Putamen (tissue), 1 donor: Measurements from ENCODE around the gene DPF3.
"Not testable (repeated sequence)": the region's sequence is repeated elsewhere in the genome, so short reads cannot be mapped to it uniquely, and the experiment has no call there.

ENCODE experiments used
- DNase-seq: peaks from one replicate; pipeline ENCODE4 v3.0.0-alpha.2; 2016; ENCODE audit warnings: low spot score

The DPF3 gene

DNA sequence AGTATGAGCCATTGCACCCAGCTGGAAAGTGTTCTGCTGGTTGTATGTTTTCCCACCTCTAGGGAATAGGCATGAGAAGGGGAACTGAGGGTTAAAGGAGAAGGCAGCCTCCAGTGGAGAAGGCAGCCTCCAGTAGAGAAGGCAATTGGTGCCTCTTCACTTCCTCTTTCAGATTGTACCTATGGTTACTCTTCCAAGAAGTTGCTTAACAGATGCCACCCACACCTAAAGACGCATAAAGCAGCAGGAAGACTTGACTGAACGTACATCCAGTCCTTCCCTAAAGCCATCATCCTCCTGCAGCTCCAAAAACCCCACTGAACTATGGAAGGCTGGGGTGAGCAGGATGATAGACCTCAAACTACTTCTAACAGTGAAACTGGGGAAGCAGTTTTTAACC is 13.1 kb downstream of the DPF3 start:
- DNase-seq: no peak

DNA sequence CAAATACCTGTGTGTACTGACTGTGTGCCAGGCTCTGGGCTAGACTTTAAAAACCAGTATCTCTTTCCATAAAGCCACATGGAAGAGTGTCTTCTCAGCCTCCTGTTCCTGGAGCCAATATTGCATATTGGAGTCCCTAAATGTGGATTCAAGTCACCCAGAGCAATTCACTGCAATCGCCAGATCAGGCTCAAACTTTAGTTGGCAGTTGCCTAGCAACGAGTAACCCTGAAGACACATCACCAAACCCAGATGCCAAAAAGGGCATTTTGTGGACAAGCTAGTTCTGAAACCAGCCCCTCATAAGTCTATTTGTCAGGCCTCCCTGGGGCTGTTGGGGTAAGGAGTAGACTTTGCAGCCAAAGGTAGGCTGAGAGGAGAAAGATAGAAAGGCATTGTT is 13.7 kb downstream of the DPF3 start:
- DNase-seq: no peak

DNA sequence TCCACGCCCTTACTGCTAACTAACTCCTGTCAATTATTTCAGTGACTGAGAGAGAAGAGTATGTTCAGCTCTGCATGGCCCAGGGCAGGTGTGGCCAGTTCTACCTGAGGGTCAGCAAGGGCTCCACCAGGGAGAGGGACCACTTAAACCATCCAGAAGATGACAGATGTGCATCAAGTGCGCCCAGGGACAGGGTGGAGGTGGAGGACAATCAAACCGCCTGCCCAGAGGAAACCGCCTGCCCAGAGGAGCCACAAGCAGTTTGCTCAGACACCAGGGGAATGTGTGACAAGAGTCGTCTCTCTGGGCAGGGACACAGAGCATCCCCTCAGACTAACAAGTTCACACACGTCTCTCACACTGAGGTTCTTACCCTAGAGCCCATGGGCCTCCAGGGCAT is 14.5 kb downstream of the DPF3 start:
- DNase-seq: no peak

DNA sequence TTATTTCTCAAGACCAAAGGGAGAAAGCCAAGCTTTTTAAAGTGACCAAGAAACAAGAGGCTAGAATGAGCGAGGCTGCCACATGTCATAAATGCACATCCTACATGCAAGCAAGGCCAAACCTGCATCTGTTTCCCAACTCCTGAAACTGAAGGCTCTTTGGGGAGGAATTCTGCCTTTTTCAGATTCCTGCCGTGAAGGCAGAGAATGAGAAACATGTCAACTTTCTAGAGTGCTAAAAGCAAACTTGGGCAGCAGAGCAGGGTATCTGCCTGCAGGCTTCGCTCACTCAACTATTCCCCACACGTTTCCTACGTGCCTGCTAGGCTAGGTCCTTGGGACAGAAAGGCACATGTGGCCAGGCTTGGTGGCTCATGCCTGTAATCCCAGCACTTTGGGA is 15.2 kb downstream of the DPF3 start:
- no peak for DNase-seq

DNA sequence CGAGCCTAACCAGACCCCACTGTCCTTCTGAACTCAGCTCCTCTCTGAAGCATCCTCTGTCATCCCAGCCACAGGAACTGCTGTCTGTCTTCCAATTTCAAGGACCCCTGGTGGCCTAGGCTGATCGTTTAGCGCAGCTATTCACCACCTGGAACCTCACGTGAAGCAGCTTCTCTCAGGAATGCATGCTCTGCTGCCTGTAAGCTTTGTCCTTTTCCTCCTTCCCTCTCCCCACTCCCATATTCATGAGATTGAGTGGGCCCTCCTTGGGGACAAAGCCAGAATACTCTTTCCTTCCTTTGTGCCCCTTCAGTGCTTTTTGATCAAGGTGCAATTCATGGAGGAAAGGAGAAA is 17.2 kb downstream of the DPF3 start:
- no peak for DNase-seq

DNA sequence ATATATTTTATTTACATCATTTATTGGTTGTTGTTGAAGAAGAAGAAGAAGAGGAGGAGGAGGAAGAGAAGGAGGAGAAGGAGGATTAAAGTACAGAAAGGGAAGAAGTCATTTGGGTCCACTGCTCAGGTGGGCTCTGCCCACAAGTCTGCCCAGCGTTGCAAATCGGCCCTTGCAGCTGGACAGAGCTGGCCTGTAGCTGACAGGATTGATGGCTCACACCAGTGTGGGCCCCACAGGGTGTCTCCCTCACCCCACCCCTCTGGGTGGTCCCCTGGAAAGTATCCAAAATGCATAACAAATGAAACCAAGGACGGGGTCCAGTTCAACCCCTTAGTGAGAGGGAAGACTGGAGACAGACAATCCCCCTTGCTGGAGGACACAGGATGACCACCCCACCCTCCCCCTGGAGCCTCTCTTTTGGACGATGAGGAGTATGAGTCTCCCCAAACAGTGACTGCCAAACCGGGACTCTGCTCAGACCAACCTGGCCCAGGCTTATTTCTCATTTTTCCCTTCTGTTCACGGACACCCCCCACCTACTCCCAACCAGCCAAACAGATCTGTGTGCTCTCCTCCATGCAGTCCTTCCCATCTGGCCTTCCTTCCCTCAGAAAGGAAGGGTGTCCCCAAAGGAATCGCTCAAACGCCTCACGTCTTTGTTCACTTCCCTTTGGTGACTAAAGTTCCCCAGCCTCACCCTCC is 17.7 kb downstream of the DPF3 start:
- DNase-seq: no peak

DNA sequence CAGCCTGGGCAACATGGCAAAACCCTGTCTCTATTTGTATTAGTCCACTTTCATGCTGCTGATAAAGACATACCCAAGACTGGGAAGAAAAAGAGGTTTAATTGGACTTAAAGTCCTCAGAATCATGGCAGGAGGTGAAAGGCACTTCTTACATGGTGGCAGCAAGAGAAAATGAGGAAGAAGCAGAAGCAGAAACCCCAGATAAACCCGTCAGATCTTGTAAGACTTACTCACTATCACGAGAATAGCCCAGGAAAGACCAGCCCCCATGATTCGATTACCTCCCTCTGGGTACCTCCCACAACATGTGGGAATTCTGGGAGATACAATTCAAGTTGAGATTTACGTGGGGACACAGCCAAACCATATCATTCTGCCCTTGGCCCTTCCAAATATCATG is 23.0 kb downstream of the DPF3 start:
- DNase-seq: not testable (repeated sequence)

DNA sequence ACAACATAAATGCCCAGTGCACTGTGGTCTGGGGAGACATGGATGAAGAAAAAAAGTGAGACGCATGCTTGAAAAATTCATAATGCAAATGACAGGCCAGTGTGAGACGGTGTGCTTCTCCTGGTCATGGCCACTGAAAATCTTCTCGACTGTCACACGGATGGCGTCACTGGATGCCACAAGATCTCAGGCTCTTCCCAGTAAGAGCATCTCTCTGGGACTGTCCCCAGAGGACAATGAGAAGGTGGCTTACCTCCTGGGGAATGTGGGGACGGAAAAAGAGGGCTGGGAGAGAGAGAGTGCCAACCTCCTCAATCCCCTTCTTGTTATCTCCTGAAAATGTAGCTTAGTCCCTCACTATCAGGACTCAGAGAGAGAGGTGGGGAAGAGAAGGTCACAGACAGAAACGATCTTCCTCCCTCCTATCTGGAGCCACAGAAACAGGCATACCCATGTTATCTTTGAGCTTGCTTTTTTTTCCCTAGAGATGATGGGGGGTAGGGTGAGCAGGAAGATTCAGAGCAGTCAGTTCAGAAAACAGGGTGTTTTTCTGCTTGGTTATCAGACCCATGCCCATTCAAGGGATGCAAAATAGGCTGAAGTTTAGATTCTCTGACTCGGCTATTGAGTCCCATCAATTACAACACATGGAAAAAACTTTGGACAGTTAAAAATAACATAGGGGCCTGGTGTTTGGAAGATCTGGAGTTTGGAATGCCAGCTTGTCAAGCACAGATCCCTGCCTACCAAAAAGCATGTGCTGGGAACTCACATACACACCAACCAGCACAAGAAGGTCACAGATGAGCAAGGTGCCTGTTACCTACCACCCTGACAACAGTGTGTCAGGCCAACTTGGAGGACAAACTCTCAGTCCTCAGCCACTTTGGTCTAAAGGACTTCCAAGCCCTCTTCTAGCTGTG is 24.2 kb downstream of the DPF3 start:
- DNase-seq: no peak

DNA sequence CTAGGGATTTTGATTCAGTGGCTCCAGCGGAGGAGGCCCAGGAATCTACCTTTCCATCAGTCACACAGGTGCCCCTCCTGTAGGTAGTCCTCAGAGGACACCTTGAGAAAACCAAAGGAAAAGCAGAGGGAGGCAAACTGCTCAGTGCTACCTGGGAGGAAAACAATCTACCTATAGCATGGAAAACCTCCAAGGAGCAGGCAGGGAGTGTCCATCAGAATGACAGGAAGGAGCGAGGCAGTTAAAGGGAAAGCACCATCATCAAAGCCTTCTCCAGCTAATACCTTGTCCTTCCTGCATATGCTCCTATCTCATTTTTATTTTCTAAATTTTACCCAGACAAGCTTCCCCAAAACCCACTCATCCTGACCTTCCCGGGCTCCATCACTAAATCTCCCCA is 25.4 kb downstream of the DPF3 start:
- DNase-seq: no peak

DNA sequence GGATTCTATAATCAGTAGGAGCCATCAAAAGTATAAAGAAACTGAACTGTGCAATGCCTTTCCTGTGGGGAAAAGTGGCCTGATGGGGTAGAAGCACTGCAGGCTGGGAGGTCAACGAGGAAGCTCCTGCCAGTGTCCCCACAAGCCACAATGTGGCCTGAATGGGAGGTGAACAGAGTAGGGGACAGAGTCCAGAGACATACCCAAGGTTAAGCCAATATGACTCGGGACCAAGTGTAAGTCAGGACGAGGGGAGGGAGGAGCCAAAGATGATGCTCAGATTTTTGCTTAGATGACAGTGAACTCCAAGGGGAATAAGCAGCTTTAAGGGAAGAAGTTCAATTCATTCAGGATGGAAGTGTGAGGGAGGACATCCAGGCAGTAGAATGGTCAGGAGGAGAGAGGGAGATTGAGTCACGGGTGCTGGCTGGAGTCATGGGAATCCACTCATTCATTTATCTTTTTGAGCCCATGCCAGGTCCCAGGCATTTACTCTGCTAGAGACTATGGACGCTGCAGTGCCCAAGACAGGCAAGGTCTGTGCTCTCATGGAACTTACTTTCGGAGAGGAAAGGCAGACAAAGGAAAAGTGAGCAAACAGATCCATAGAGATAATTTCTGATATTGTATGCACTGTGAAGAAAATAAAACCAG is 29.1 kb downstream of the DPF3 start:
- no peak for DNase-seq

DNA sequence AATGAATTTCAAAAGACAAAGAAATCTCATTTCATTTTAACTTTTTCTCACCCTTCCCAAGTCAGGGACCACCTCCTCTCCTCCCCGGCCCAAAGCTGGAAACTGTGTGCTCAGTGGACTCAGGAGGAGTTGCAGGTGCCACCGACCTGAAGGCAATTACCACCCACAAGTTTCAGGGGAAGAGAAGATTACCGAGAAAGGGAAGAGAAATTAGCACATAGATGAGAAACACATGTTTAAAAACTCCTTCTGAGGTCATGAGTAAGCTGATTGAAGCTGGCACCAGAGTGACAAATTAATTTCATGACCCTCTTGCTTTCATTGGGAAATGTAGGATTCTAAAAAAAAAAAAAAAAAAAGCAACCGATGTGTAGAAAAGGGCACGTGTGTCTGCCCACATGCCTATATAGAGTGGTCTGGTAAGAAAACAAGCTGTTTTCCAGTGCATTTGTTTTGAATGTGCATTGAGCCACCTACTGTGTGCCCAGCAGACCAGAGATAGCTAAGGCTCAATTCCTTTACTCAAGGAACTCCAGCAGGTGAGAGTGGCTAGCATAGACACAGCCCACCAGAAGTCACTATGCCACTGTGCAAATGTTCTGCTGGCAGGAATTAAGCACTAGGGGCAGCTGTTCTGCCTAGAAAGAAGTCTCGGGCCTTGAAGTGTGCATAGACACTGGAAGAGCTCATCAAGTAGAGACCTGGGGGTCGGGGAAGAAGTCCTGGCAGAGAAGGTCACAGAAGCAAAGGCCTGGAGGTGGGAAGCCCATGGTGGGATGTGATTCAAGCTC is 30.5 kb downstream of the DPF3 start:
- no peak for DNase-seq

DNA sequence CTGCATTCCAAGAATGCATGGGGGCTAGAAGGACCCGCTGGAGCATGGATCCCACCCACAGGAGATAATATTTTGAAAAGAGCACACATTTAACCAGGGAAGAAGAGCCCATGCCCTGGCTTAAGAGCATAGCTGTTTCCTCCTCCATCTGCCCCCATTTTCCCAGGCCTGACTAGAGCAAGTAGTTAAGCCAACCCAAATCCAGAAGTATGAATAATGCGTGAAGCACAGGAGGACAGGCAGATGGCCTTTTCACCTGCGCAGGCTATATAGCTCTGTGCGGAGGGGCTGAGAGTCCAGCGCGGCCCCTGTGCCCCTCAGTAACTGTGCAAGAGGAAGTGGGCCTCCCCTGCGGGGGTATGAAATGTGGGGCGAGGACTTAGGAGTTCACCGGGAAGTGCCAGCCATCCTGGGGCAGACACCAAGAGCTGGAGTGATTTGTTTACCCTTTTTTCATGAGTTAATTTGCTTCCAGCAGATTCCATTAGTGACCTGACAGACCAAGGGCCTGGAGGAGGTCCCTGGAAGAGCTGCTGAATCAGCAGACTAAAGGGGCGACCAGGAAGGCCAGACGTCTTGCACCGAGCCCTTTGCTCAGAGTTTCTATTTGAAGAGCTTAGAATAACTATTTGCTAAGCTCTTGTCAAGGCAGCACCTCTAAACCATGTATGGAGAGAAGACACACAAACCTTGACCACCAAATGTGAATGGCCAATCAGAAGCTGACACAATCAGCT is 37.2 kb downstream of the DPF3 start:
- no peak for DNase-seq

DNA sequence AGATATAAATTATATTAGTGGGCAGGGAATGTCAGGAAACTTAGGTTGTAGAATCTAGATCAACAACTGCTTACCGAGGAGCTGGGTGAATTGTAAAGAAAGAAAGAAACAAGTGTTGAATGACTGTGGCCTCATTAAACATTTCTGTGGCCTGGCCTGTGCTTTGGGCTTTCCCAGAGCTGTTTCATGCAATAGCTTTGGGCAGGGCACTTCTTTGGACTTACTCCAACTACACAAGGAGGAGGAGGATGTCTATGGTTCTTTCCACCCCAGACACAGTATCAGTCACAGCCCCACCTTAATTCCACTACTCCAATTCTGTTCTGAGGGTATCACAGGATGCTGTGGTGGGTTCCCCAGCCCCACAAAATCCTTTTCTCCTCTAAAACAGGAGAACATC is 38.0 kb downstream of the DPF3 start:
- no peak for DNase-seq

DNA sequence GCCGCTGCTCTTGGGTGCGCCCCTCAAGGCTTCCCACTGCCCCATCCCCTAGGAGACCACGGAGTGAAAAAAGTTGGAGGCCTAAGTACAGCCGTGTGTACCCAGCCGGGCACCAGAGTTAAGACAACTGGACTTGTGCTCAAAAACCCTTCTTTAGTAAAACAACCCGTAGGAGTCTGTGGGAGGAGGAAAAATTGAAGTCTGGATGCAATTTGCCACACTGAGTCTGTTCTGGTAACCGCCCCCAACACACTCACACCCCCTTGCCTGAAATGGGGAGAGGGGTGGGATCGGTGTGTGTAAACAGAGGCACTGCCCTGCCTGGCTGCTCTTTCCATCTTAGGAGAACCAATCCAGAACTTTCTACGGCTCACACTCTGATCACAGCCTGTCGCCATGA is 41.7 kb downstream of the DPF3 start:
- no peak for DNase-seq

DNA sequence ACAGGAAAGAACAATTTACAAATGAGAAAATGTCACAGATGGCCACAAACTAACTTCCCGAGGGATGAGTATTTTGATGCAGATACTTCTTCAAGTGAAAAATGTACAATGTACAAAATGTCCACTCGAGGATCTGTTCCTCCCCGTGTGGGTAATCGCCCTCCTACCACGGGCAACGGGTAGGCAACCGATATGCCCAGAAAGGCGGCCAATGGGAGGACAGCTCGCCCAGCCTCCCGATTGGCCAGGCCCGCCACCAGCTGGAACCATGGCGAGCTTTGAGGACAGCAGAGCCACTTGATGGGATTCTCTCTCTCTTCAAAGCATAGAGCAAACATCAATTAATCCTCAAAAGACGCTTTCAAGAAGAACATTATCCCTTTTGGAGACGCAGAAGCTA is 42.3 kb downstream of the DPF3 start:
- no peak for DNase-seq

DNA sequence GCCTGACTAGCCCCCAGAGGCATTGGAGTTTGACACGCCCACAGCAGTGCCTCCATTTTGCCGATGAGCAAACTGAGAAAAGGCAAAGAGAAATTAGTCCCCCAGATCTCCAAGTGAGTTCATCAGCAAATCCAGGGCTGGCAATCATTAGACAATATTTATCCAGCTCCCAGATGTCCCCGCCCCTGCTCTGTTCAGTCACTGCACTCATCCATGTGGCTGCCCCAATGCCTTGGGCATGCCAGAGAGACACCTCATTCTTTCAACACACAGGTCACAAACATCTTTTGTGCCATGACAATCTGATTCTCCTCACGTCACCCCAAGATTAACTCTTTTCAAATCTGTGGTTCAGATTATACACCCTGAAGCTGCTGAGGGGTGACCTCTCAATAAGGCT is 43.5 kb downstream of the DPF3 start:
- DNase-seq: no peak

DNA sequence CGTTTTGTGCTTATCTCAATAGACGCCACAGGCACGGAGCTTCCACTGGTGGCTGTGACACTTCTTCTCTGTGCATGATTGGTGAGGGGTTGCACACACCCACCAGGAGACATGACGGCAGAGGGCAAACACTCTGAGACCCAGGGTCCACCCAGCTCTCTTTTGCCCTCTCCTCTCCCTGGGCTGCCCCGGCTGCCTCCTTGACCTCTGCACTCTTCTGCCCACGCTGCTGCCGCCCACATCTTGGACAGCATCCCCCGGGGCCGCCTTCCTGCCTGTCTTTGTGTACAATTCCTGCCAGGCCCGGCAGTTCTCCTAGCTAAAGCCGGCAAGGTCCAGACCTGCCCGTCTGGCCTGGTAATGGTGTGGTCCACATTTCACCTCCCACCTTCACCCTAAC is 44.7 kb downstream of the DPF3 start:
- DNase-seq: no peak

DNA sequence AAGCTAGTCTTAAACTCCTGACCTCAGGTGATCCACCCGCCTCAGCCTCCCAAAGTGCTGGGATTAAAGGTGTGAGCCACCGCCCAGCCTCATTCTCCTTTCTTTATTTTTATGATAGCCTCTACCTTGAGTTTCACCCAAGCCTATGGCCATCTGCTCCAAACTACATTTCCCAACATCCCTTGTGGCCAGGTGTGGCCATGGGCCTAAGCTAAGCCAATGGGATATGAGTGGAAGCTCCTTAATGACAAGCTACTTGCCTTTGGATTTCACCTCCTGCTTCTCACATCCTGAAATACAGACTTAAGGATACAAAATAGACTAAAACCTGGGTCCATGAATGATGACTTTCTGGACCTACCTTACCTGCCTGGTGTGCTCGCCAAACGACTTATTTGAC is 46.2 kb downstream of the DPF3 start:
- no peak for DNase-seq

DNA sequence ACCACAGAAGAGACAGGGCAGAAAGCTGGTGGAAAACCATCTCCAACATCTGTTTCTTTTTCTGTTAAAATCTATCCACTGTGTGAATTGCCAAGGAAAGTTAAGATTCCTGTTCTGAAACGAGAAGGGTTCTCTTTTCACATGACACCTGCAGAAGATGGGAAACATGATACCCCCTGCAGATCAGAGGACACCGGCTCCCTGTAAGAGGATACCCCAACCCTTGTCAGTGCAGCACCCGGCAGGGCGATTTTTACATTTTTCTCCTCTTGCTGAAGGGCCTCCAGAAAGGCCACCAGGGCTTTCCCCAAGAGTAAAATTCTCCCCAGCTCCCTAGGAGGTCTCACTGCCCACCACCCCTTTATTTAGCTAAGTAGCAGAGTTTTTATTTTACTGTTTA is 48.2 kb downstream of the DPF3 start:
- no peak for DNase-seq

DNA sequence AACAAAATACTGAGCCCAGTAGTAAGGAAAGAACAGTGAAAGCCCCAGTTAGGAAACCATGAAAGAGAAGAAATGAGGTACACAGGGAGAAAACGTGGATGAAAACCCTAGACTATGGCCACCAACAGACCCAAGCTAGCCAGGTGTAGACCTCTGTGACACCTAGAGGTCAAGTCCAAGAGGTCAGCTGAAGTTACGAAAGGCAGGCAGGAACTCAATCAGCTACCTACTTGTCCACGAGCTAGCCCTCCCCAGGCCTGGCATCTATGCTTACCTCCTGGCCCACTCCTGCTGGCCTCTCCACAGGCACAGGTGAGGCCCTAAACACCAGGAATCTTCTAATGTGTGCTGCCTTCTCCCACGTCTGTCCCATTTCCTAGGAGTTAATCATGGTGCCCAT is 48.7 kb downstream of the DPF3 start:
- no peak for DNase-seq

DNA sequence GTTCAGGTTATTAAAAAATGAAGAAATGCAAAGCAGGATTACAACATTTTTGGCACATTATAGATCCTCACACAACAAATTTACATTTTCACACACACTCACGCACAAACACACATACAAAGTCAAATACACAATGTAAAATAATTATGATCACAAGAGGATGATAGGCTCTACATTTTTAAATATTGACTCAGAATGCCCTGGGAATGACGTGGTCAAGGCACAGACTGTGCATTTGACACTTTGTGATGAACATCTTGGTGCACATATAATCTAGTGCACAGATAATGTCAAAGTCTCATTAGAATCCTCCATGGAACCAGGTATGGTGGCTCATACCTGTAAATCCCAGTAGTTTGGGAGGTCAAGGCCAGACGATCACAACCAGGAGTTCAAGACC is 49.4 kb downstream of the DPF3 start:
- DNase-seq: no peak
